H9 (cell line): ENCODE measurements around the gene EPO. TPM values are rescaled to one million over a fixed set of nuclear protein-coding genes. Genes with fewer than 3 reads are reported as not detected.

Source experiments
- DNase-seq: peaks from one replicate; pipeline ENCODE4 v3.0.0-alpha.2; 2017
- H2AFZ ChIP-seq: one replicate; pipeline ENCODE4 v1.6.1; 2013; ENCODE audit warnings: mild to moderate bottlenecking, low read length, control low read depth, moderate library complexity
- H2AK5ac ChIP-seq: 2 replicates; pipeline ENCODE4 v1.6.1; 2013; ENCODE audit warnings: low read length, control low read depth, mixed read lengths; ENCODE audit not compliant: insufficient read length
- H2BK120ac ChIP-seq: one replicate; pipeline ENCODE4 v1.6.1; 2013; ENCODE audit warnings: low read depth, mild to moderate bottlenecking, low read length, control low read depth, inconsistent platforms; ENCODE audit not compliant: poor library complexity, severe bottlenecking
- H2BK12ac ChIP-seq: 2 replicates; pipeline ENCODE4 v1.6.1; 2013; ENCODE audit warnings: low read length, control low read depth, mixed read lengths, low read depth; ENCODE audit not compliant: insufficient read length
- H2BK15ac ChIP-seq: 2 replicates; pipeline ENCODE4 v1.6.1; 2013; ENCODE audit warnings: low read depth, low read length, control low read depth
- H2BK20ac ChIP-seq: one replicate; pipeline ENCODE4 v1.6.1; 2013; ENCODE audit warnings: low read depth, mild to moderate bottlenecking, low read length, control low read depth, inconsistent platforms; ENCODE audit not compliant: poor library complexity, severe bottlenecking
- H2BK5ac ChIP-seq: 2 replicates; pipeline ENCODE4 v1.6.1; 2013; ENCODE audit warnings: low read length, control low read depth, mixed read lengths; ENCODE audit not compliant: insufficient read length
- H3K14ac ChIP-seq: 2 replicates; pipeline ENCODE4 v1.6.1; 2013; ENCODE audit warnings: low read length, control low read depth; ENCODE audit not compliant: insufficient read depth
- H3K18ac ChIP-seq: 2 replicates; pipeline ENCODE4 v1.6.1; 2013; ENCODE audit warnings: low read depth, mild to moderate bottlenecking, mixed read lengths, low read length, control low read depth; ENCODE audit not compliant: insufficient read length
- H3K23ac ChIP-seq: 2 replicates; pipeline ENCODE4 v1.6.1; 2013; ENCODE audit warnings: low read length, control low read depth, mixed read lengths, low read depth; ENCODE audit not compliant: insufficient read length
- H3K23me2 ChIP-seq: 2 replicates; pipeline ENCODE4 v1.6.1; 2013; ENCODE audit warnings: low read depth, mild to moderate bottlenecking, mixed read lengths, low read length, control low read depth; ENCODE audit not compliant: insufficient read length, poor library complexity, severe bottlenecking
- H3K27ac ChIP-seq: 2 replicates; pipeline ENCODE4 v1.5.1; 2013; ENCODE audit warnings: low read length, control low read depth, mixed read lengths, low read depth; ENCODE audit not compliant: insufficient read length
- H3K27me3 ChIP-seq: 2 replicates; pipeline ENCODE4 v1.6.1; 2013; ENCODE audit warnings: low read length, control low read depth, inconsistent platforms; ENCODE audit not compliant: insufficient read depth
- H3K4ac ChIP-seq: 2 replicates; pipeline ENCODE4 v1.6.1; 2013; ENCODE audit warnings: low read depth, mild to moderate bottlenecking, control low read depth, inconsistent platforms, low read length, moderate library complexity
- H3K4me1 ChIP-seq: 2 replicates; pipeline ENCODE4 v1.6.1; 2013; ENCODE audit warnings: low read length, control low read depth, inconsistent platforms; ENCODE audit not compliant: insufficient read depth
- H3K4me2 ChIP-seq: 2 replicates; pipeline ENCODE4 v1.6.1; 2013; ENCODE audit warnings: low read length, control low read depth, mixed read lengths; ENCODE audit not compliant: insufficient read length, insufficient read depth
- H3K56ac ChIP-seq: 2 replicates; pipeline ENCODE4 v1.6.1; 2013; ENCODE audit warnings: low read depth, mild to moderate bottlenecking, mixed read lengths, low read length, control low read depth; ENCODE audit not compliant: insufficient read length
- H3K79me1 ChIP-seq: 2 replicates; pipeline ENCODE4 v1.6.1; 2013; ENCODE audit warnings: low read depth, mild to moderate bottlenecking, moderate library complexity, low read length, control low read depth, inconsistent platforms; ENCODE audit not compliant: insufficient read depth, poor library complexity, severe bottlenecking
- H3K79me2 ChIP-seq: 2 replicates; pipeline ENCODE4 v1.6.1; 2013; ENCODE audit warnings: low read length, control low read depth, inconsistent platforms; ENCODE audit not compliant: insufficient read depth
- H3K9ac ChIP-seq: 2 replicates; pipeline ENCODE4 v1.6.1; 2013; ENCODE audit warnings: low read length, control low read depth, mixed read lengths; ENCODE audit not compliant: insufficient read length; ENCODE audit errors: extremely low read depth
- H3K9me3 ChIP-seq: one replicate; pipeline ENCODE4 v1.6.1; 2013; ENCODE audit warnings: low read depth, low read length, inconsistent platforms; ENCODE audit not compliant: control insufficient read depth
- H3T11ph ChIP-seq: one replicate; pipeline ENCODE4 v1.6.1; 2013; ENCODE audit warnings: mild to moderate bottlenecking, low read length, control low read depth, inconsistent platforms
- H4K20me1 ChIP-seq: one replicate; pipeline ENCODE4 v1.6.1; 2013; ENCODE audit not compliant: control insufficient read depth, insufficient read length, insufficient read depth
- H4K5ac ChIP-seq: 2 replicates; pipeline ENCODE4 v1.6.1; 2013; ENCODE audit warnings: low read depth, mild to moderate bottlenecking, mixed read lengths, low read length, control low read depth; ENCODE audit not compliant: insufficient read length
- H4K8ac ChIP-seq: replicated peaks from 2 replicates; pipeline ENCODE4 v1.6.1; 2013; ENCODE audit warnings: low read length, control low read depth, mixed read lengths, low read depth; ENCODE audit not compliant: insufficient read length
- H4K91ac ChIP-seq: 2 replicates; pipeline ENCODE4 v1.6.1; 2013; ENCODE audit warnings: low read depth, mild to moderate bottlenecking, moderate library complexity, mixed read lengths, low read length, control low read depth; ENCODE audit not compliant: insufficient read length
- H3K27ac Mint-ChIP-seq, 3 experiments: 2 replicates in 2 of 3; 3 replicates in 1 of 3; pipeline ENCODE4 v1.8.0; 2020 to 2021; ENCODE audit warnings: mixed read lengths in 3 of 3, mild to moderate bottlenecking in 1 of 3, moderate library complexity in 1 of 3
- H3K27me3 Mint-ChIP-seq: 2 replicates; pipeline ENCODE4 v1.8.0; 2021; ENCODE audit warnings: low read depth, mild to moderate bottlenecking, moderate library complexity, mixed read lengths
- H3K36me3 Mint-ChIP-seq, 3 experiments: 2 replicates in 2 of 3; 3 replicates in 1 of 3; pipeline ENCODE4 v1.8.0; 2020 to 2021; ENCODE audit warnings: low read depth in 3 of 3, mixed read lengths in 3 of 3; ENCODE audit not compliant: insufficient read depth in 1 of 3
- H3K4me1 Mint-ChIP-seq, 2 experiments: 2 replicates each; pipeline ENCODE4 v1.8.0; 2020; ENCODE audit warnings: mixed read lengths in 2 of 2
- H3K4me3 Mint-ChIP-seq, 2 experiments: 2 replicates in 1 of 2; 3 replicates in 1 of 2; pipeline ENCODE4 v1.8.0; 2020 to 2021; ENCODE audit warnings: mild to moderate bottlenecking in 2 of 2, mixed read lengths in 2 of 2, moderate library complexity in 1 of 2
- H3K9me3 Mint-ChIP-seq, 2 experiments: 2 replicates in 1 of 2; 3 replicates in 1 of 2; pipeline ENCODE4 v1.8.0; 2020; ENCODE audit warnings: mild to moderate bottlenecking in 2 of 2, mixed read lengths in 2 of 2, moderate library complexity in 1 of 2
- WGBS: extraction: QIAGEN DNeasy Blood & Tissue Kit; methylation state at CpG from one replicate; pipeline ENCODE4 v1.1.7; 2013; ENCODE audit warnings: missing lambda C conversion rate, low lambda C conversion rate, mixed read lengths; ENCODE audit not compliant: insufficient read length; ENCODE audit errors: extremely low coverage; 5-methylcytosine and 5-hydroxymethylcytosine counted together
- total RNA-seq: library from RNA; stranded (reverse); gene quantifications from 2 replicates; pipeline ENCODE4 v1.2.1, GENCODE V29; 2021
- TF ChIP-seq, protein P1 (sequence below): fragments of 200-600 bp; sonication (generic); conservative IDR thresholded peaks from 3 replicates; pipeline ENCODE4 v1.8.0; 2021; ENCODE audit warnings: antibody characterized with exemption, mild to moderate bottlenecking

The EPO gene
- total RNA-seq, 1 experiment from 2014 or later: 0.44 TPM

- H3K4me1 ChIP-seq: no peaks in the 10 kb centered on the region
Observed at GRCh38 chr7:100685631-100686145, 34.6 kb upstream of the EPO start.

More at GRCh38 chr7:100685631-100686145, 34.6 kb upstream of the EPO start:
- H2AFZ ChIP-seq: no peak overlapping the region
- H3K18ac ChIP-seq: no peak overlapping the region
- no peaks in the 10 kb centered on the region for H3K23me2 ChIP-seq
- DNase-seq: no peak
- H3K23ac ChIP-seq: no peak overlapping the region
- H3K4me2 ChIP-seq: no peak overlapping the region
- Mint-ChIP-seq H3K4me1 (peaks cover 2 to 12% of the 10 kb centered on the region in 2 experiments), H3K27me3 (no peaks in the 10 kb centered on the region), H3K27ac (peak overlapping the region in 1 of 3 experiments; percentile 60; a peak in 2 of 7 replicates), H3K36me3 (peaks cover 30 to 81% (median 72%) of the 10 kb centered on the region in 3 experiments), H3K4me3 (no peak overlapping the region), H3K9me3 (no peaks in the 10 kb centered on the region)
- no CpG with 5 or more reads among the region's 17 CpGs for WGBS
- TF ChIP-seq, protein P1, sequence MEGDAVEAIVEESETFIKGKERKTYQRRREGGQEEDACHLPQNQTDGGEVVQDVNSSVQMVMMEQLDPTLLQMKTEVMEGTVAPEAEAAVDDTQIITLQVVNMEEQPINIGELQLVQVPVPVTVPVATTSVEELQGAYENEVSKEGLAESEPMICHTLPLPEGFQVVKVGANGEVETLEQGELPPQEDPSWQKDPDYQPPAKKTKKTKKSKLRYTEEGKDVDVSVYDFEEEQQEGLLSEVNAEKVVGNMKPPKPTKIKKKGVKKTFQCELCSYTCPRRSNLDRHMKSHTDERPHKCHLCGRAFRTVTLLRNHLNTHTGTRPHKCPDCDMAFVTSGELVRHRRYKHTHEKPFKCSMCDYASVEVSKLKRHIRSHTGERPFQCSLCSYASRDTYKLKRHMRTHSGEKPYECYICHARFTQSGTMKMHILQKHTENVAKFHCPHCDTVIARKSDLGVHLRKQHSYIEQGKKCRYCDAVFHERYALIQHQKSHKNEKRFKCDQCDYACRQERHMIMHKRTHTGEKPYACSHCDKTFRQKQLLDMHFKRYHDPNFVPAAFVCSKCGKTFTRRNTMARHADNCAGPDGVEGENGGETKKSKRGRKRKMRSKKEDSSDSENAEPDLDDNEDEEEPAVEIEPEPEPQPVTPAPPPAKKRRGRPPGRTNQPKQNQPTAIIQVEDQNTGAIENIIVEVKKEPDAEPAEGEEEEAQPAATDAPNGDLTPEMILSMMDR: no peak
- no peak overlapping the region for H3K4ac ChIP-seq
- no peak overlapping the region for H2BK20ac ChIP-seq
- no peak overlapping the region for H4K5ac ChIP-seq
- H2BK15ac ChIP-seq: no peak overlapping the region
- peaks cover 10% of the 10 kb centered on the region; the same call in 1 of the 2 replicates for H3K79me2 ChIP-seq
- H4K20me1 ChIP-seq: no peaks in the 10 kb centered on the region
- H4K91ac ChIP-seq: no peak overlapping the region
- no peak overlapping the region for H3K56ac ChIP-seq
- no peak overlapping the region for H2BK12ac ChIP-seq
- no peak overlapping the region for H3K9ac ChIP-seq
- H2BK120ac ChIP-seq: no peak overlapping the region
- H3K27ac ChIP-seq: no peak overlapping the region
- H3K14ac ChIP-seq: no peak overlapping the region
- no peak overlapping the region for H2AK5ac ChIP-seq
- no peak overlapping the region for H2BK5ac ChIP-seq
- no peak overlapping the region for H3T11ph ChIP-seq
- peaks cover under 1% of the 10 kb centered on the region for H3K79me1 ChIP-seq
- no peaks in the 10 kb centered on the region for H3K27me3 ChIP-seq
- no peaks in the 10 kb centered on the region for H3K9me3 ChIP-seq
- no peak overlapping the region for H4K8ac ChIP-seq
